ENCODE data around the gene RTN4RL1. TPM values are rescaled to one million over a fixed set of nuclear protein-coding genes. Genes with fewer than 3 reads are reported as not detected.

The RTN4RL1 gene
- total and polyA plus RNA-seq, 9 of the 15 experiments (the other 6 are each of a cell fraction or from before 2014, with no cell fraction given): 0.04 to 0.06 (median 0.04) TPM; not detected in 5

- no peak for TF ChIP-seq TAF1 (IDR thresholded peaks at IDR 0.05; ENCODE audit: control insufficient read depth, extremely low read depth, insufficient read depth, low read length, severe bottlenecking)
- TF ChIP-seq SRSF9 (IDR thresholded peaks at IDR 0.05; ENCODE audit: borderline replicate concordance, low read depth, low read length): no peak
These were observed 15.9 kb upstream of the RTN4RL1 start (continued) for GRCh38 chr17:2040942-2041560.

- Histone ChIP-seq H3K27ac (ENCODE audit: extremely low read depth, low read depth, low read length) (no peak overlapping the region), H3K9ac (ENCODE audit: insufficient read depth in 1 of 2, low read depth in 2 of 2, low read length in 2 of 2) (no peak overlapping the region), H3K9me1 (ENCODE audit: control insufficient read depth, insufficient read depth, low read length) (no peaks in the 10 kb centered on the region), H3K27me3 (ENCODE audit: control insufficient read depth in 2 of 2, insufficient read depth in 2 of 2, low read length in 2 of 2) (no peaks in the 10 kb centered on the region), H4K20me1 (replicated peaks; ENCODE audit: control insufficient read depth, insufficient read depth, low read length) (no peaks in the 10 kb centered on the region), H3K4me2 (ENCODE audit: insufficient read depth, low read length) (no peak overlapping the region), H3K4me3 (no peak overlapping the region), H3K9me3 (replicated peaks; ENCODE audit: control insufficient read depth, insufficient read depth, low read depth, low read length) (no peaks in the 10 kb centered on the region), H3K36me3 (ENCODE audit: control insufficient read depth, insufficient read depth, low read length) (peaks cover 44% of the 10 kb centered on the region; the same call in 2 of the 3 replicates), H2AFZ (ENCODE audit: low read depth, low read length) (no peak overlapping the region), H3K79me2 (ENCODE audit: control insufficient read depth, insufficient read depth, low read length) (peaks cover 14% of the 10 kb centered on the region), H3K4me1 (replicated peaks in 1 of 2; ENCODE audit: control insufficient read depth in 2 of 2, insufficient read depth in 2 of 2, low read length in 2 of 2) (peaks cover 3 to 20% of the 10 kb centered on the region in 2 experiments; a peak in 4 of 5 replicates)
- CTCF ChIA-PET (ENCODE audit: low intra/inter-chr PET ratio): no interaction called here
- TF ChIP-seq HSF4 (CRISPR knock-in tag; IDR thresholded peaks at IDR 0.05; ENCODE audit: borderline replicate concordance) (no peak), ZBTB26 (CRISPR knock-in tag; IDR thresholded peaks at IDR 0.05) (no peak), ZBTB43 (CRISPR knock-in tag; IDR thresholded peaks at IDR 0.05) (no peak)
- in situ Hi-C loops (cut with MboI): no loop called here
- BruUV-seq (replicated peaks): no TSS peak
- ATAC-seq (no peak), DNase-seq (ENCODE audit: extremely low read depth in 1 of 4, low spot score in 3 of 4) (no peak), FAIRE-seq (no peak)
- intact Hi-C loops (cut with micrococcal nuclease): no loop called here
- WGBS (ENCODE audit: insufficient coverage, low coverage, missing lambda C conversion rate): 85% methylated on average over 5 of the region's 7 CpGs
- POLR2A ChIA-PET: interaction anchor here (1.1 kb wide), 1 partner anchor 8 kb away, joined by 3 read pairs; no protein-coding TSS in a partner anchor
These were observed 15.2 kb upstream of the RTN4RL1 start for GRCh38 chr17:2040219-2040827.
